CD4-positive, alpha-beta T cell treated with Interleukin-6 at 100 ng/mL for 8 hours (primary cell): ENCODE data around the gene DDX60.
"Not testable (repeated sequence)": the region's sequence is repeated elsewhere in the genome, so short reads cannot be mapped to it uniquely, and the experiment has no call there.

Experiments
- DNase-seq: peaks from one replicate; pipeline ENCODE4 v3.0.0-alpha.2; 2020; ENCODE audit warnings: mixed read lengths, low spot score

The DDX60 gene

DNA sequence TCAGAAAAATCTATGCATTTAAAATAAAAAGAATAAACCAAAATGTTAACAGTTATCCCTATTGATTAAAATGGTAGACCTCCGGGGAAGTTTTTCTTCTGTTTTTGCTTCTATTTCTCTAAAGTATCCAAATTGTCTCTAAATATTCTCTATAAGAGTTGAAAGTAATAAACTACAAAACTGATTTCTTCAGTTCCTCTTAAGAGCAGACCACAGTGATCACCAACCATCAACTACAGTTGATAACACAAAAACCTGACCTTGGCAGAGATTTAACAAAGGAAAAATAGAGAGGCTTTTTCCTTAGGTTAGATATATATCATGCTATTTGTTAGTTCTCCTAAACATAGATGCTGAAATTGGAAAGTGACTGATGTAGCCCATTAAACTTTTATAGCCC, 27.3 kb downstream of the DDX60 start:
- no peak for DNase-seq

DNA sequence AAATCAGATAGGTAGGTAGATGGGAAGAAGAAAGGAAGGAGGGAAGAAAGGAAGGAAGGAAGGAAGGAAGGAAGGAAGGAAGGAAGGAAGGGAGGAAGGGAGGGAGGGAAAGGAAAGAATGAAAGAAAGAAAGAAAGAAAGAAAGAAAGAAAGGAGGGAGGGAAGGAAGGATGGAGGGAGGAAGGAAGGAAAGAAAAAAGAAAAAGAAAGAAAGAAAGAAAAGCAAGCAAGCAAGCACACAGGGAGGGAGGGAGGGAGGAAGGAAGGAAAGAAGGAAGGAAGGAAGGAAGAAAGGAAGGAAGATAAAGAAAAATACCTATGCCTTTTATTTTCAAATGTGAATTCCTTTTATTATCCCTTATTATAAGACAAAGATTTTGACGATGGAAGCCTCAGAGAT, 32.7 kb downstream of the DDX60 start:
- DNase-seq = not testable (repeated sequence)

DNA sequence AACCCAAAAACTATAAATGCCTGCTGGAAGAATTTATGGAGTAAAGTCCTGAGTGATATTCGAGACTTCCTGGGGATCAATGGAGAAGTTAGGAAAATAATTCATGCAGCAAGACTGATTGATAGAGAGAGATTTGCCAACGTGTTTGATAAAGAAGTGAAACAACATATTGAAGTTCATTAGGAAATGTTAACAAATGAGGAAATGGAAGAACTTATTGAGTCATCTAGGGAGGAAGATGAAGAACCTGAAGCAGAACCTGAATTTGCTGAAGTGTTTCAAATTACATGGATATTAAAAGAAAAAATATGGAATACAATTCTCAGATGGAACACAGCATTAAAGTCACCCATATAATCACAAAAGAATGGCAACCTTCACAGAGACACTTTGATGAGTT, 39.0 kb downstream of the DDX60 start:
- no peak for DNase-seq

DNA sequence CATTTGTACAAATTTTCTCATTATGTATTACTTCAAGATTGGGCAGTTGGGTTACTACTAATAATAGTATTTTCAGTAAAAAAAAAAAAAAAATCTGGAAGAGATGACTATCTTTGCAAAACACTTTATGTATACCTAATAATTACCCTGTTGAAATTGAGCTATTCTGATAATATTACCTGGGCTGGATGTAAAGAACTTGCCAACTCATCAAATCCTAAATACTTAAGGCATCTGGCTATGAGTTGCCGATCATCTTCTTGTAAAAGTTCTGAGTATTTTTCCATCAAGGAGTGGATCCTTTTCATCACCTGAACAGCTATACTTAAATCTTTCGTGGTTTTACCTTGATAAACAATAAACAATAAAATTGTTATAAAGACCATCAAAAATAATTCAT, 42.7 kb downstream of the DDX60 start:
- no peak for DNase-seq

DNA sequence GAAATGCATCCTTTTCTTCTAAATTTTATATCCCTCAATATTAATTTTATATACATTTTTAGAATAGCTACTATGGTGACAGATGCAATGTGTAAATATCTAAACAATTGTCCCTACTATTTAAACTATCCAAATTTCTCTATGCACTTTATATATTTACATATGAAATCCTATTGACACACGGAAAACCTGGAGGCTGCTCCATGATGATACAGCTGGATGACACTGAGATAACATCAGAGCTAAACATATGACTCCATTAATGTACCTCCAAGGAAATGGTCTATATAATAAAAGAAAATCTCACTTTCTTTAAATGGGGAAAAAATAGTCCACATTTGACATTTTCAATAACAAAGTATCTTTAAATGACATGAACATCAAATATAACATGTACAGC, 43.7 kb downstream of the DDX60 start:
- DNase-seq = no peak

DNA sequence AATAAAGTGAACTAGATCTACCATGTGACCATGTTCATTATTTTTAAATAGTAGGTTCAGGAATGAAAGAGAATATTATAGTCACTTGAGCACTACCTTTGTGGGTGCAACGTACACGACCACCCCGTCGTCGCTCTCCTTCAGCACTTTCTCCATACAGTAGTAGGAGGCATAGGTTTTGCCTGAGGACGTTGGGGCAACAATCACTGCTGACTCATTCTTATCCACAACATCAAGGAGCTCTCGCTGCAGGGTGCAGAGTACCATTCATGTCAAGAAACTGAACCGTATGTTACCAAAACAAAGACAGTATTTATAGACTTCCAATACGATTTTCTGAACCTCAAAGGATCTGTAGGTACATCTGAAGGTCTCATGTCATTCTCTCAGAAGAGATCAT, 44.7 kb downstream of the DDX60 start:
- DNase-seq = no peak

DNA sequence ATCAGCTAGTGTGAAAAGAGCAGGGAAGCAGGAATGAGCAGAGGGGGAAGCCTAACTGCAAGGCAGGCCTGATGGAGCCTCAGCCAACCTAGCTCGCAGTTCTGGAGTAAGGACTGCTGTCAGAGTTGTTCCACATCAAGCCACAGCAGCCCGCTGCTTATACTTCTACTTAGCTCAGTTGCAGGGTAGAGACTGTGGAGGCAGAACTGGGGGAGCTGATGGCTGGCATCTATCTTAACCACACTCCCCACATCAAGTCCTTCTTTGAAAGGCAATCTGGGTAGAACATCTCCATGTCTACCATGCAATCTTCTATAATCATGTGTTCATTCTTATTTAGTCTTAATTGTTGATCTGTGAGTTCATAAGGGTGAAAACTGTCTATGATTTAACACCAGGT, 46.1 kb downstream of the DDX60 start:
- no peak for DNase-seq

DNA sequence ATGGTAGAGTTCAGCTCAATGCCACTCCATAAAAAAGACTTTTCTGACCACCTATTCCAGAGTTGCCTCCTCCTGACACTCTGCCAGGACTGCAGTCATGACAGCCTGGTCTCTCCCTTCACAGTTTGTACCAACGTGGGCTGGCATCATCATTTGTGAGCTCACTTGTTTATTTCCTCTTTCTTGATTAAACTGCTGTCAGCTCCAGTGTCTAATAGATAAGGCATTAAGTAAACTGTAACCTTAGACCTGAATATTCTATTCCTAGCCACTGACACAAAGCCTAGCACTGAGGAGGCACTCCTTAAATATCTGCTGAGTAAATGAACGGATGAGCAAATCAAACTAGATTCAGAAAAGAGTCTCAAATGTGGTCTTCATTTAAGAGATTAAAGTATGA, 48.7 kb downstream of the DDX60 start:
- no peak for DNase-seq

DNA sequence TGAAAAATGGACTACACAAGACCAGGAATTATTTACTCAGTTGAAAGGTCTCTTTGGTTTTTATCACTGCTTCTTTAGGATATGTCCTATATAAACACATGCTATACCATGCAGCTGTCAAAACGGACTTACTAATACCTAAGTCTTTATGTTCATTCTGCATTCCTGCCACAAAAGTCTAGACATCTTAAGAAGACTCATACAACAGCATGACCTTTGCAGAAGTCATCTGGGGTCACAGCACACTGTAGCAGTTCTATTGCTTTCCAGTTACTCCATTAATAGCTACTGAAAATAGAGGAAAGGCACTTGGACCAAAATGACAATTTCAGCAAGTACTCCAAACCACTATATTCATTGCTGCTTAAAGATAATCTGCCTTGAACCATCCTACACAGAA, 53.2 kb downstream of the DDX60 start:
- no peak for DNase-seq

DNA sequence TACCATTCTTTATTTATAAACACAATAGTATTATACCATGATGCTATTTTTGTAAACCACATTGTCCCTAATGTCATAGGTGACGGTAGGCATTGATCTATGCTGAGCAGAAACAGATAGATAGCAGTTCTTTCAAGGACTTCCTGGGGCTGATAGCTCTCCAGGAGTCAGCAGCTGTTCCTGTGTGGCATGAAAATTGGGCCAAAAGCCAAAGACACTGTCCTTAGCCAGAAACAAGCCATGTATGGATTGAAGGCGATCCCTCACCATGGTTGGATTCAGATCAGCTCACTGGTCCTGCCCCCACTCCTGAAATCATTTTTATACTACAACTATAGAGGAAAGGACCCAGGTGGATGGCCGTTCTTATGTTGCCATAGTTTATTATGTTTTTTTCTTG, 53.6 kb downstream of the DDX60 start:
- no peak for DNase-seq

DNA sequence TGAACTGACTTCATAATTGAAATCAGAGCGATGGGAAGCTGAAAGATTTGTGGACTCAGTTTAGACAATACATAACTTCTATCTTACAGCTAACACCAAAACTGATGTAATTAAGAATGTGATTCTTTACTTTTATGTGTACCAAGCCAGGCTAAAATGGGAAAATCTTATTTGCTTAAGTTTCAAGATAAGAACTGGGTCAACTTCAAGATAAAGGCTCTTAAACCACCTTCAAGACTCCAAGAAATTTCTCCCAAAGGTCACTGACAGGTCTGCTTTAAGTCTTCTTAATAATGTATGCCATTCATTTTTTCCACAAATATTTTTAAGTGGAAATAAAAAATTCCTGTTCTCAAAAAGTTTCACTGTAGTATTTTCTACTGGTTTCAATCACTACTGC, 55.5 kb downstream of the DDX60 start:
- DNase-seq = no peak

DNA sequence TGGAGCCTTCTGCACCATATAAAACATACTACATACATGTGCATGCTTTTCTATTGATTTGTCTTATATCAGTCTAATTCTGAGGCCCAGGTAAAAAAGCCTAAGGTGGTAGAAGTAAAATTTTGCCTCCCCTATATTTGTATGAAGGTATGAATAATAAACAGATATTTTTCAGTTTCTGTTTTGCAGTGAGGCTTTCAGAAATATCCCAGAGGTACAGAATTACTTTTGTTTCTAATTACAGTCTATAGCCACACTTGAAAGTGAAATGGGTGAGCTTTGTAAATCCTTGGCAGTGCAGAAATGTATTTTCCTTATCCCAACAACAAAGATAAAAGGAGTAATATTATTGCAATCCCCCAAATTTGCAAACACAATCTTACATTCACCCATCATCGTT, 59.5 kb downstream of the DDX60 start:
- DNase-seq = no peak

DNA sequence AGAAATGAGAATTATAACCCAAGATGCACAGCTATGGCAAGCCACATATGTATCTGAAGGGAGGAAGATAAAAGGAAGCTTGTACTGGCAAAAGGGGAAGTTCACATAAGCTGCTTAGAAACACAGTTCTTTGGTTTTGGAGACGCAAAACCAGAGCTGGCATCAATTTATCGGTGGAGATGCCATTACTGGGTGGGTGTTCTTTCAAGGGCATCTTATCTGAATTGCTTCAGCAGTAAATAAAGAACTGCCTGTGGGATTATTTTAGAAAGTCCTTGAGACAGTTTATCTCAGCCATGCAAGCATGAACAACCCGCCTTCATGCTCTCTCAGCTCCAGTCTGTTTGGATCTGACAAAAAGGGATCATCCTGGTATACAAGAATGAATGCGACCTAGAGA, 60.8 kb downstream of the DDX60 start:
- no peak for DNase-seq

DNA sequence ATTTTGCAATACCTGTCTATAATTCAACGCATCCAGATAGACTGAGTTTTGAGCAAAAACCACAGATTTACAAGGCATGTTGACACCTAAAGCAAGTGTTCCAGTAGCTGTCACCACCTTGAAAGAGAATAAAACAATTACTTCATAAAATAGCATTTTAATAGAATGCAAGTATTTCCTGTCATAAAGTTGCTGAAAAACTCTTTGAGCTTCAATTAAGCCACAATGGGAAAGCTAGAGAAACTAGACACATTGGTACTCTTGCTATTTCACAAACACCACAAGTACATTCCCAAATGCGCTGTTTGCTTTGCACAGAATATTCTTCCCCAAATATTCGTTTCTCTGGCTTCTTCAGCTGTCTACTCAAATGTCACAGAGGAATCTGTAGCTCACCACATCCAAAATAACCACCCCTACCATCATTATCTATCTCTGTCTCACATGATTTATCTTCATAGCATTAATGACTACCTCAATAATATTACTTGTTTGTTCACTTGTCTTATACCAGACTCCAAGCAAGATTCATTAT, 70.3 kb downstream of the DDX60 start:
- DNase-seq = no peak

DNA sequence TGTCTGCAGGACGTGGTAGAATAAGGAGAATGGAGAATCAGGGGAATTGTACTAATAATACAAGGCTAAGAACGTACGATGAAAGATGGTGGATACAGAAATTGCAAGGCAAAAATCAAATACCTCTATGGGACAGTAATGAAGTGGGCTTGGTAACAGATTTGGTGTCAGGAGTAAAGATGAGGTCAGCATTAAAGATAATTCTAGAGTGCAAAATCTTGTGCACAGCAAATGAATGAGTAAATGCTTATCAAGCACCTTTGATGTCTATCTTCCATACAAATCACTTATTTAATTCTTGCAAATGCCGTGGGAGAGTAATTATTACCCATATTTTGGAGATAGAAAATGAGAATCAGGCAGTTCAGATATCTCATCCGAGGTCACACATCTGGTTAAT, 70.9 kb downstream of the DDX60 start:
- no peak for DNase-seq

DNA sequence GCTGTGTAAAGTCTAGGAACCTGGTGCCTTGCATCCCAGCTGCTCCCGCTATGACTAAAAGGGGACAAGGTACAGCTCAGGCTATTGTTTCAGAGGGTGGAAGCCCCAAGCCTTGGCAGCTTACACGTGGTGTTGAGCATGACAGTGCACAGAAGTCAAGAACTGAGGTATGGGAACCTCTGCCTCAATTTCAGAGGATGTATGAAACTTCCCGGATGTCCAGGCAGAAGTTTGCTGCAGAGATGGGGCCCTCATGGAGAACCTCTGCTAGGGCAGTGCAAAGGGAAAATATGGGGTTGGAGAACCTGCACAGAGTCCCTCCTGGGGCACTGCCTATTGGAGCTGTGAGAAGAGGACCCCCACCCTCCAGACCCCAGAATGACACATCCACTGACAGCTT, 76.6 kb downstream of the DDX60 start:
- no peak for DNase-seq

DNA sequence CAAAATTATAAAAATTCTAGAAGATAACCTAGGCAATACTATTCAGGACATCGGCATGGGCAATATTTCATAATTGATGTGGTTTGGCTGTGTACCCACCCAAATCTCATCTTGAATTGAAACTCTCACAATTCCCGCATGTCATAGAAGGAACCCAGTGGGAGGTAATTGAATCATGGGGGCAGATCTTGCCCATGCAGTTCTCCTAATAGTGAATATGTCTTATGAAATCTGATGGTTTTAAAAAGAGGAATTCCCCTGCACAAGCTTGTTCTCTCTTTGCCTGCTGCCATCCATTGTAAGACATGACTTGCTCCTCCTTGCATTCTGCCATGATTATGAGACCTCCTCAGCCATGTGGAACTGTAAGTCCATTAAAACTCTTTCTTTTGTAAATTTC, 77.7 kb downstream of the DDX60 start:
- DNase-seq = no peak

DNA sequence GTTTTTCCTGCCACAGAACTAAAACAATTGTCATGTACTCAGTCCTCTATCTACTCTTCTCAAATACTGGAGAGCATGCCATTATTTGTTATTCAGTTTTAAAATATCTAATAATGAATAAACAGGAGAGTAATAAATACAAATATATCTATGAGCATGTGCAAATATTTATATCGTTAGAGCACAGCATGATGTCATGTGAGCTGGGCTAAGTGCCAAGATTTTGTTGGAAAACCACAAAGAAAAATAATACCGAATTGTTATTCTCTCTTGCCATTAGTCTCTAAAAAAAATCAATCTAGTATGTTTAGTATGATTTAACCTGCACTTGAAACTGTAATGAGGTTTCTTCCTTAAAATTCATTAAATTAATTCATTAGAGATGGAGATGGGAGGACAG, 97.3 kb downstream of the DDX60 start:
- no peak for DNase-seq

DNA sequence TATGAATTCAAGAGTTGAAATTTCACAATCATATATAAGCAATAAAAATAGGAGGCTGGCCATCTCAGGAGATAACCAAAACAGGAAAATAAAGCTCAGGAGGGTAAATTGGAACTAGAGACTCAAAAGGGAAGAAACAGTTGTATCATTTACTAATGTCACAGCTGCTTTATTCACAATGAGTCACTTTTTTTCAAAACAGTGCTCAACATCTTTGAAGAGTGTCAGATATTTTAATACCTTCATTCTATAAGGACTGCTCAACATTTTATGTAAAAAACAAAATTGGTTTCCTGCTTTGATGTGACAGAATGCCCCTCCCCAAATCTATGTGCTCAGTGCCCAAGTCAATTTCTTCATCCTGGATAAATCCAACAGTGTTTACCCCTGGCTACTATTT, 97.7 kb downstream of the DDX60 start:
- no peak for DNase-seq

DNA sequence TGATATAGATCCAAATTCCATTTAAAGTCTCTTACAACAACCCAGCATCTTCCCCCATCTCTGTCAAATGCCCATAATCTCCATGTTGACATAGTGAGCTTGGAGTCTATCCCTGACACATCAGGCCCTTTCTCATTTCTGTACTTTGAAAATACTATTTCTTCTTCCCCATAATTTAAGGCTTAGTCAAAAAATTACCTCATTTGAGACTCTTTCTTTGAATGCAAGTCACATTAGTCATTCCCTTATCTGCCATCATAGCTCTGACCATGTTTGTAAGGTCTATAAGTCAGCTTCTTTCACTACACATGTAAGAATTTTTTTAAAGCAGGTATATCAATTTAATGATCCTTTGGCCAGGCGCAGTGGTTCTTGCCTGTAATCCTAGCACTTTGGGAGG, 99.9 kb downstream of the DDX60 start:
- DNase-seq = no peak

DNA sequence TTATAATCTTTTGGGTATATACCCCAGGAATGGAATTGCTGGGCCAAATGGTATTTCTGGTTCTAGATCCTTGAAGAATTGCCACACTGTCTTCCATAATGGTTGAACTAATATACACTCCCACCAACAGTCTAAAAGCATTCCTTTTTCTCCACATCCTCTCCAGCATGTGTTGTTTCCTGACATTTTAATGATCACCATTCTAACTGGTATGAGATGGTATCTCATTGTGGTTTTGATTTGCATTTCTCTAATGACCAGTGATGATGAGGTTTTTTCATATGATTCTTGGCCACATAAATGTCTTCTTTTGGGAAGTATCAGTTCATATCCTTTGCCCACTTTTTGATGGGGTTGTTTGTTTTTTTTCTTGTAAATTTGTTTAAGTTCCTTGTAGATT, 105.0 kb downstream of the DDX60 start:
- DNase-seq = not testable (repeated sequence)

DNA sequence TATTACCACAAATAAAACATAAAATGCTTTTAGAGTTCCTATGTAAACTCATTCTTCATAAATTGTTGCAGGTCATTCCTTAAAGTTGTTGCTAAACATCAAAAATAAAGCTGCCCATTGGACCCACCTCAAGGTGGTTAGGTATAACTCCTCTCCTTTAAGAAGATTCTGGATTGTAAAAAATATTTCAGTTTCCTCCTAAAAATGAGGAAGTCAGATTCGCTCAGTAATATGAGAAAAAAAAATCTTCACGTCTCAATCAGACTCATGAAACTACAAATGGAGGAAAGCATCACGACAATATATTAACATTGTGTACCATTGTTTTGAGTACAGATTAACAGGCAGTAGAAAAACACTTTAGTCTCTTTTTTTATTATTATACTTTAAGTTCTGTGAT, 105.9 kb downstream of the DDX60 start:
- DNase-seq = no peak

DNA sequence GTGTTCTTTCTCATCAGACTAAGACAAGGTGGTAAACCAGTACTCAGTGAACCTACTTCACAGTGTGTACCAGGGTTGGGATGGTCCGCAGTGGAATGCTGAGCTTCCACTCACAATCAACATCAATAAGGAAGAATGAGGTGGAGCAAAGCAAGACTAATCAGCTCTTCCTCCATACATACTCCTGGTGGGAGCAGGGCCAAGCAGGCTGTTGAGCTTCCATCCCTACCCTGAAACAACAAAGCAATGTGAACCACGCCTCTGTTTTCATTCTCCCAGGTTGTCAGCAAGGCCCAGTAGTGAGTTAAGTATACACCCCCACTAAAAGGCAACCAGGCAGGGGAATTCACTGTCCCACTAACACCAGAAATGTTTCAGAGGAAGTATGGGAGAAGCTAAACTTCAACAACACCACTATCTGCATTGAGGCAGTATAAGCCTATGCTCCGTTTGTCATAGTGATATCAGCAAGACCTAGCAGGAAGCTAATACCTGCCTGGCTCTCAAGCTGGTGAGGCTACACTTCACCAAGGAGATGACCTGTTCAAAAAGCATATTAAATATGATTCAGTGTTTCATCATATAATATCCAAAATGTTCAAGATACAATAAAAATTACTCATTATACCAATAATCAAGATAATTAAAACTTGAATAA, 109.5 kb downstream of the DDX60 start:
- no peak for DNase-seq

DNA sequence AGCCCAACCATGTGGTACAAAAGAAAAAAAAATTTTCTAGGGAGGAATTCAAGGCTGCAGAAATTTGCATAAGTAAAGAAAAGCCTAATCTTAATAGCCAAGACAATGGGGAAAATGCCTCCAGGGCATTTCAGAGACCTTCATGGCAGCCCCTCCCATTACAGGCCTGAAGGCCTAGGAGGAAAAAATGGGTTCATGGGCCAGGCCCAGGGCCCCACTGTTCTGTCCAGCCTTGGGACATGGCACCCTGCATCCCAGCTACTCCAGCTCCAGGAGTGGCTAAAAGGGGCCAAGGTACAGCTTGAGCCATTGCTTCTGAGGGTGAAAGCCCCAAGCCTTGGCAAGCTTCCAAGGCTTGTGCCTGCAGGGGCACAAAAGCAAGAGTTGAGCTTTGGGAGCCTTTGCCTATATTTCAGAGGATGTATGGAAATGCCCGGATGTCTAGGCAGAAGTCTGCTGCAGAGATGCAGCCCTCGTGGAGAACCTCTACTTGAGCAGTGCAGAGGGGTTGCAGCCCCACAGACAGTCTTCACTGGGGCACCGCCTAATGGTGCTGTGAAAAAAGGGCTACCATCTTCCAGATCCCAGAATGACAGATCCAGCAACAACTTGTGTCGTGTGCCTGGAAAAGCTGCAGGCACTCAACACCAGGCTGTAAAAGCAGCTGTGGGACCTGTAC, 115.2 kb downstream of the DDX60 start:
- no peak for DNase-seq
